SU-DHL-6 (cell line): ENCODE measurements around the gene ZBED5.
"Not testable (repeated sequence)": the region's sequence is repeated elsewhere in the genome, so short reads cannot be mapped to it uniquely, and the experiment has no call there.

Experiments used
- H2AFZ ChIP-seq: fragments of 200-600 bp; sonication (generic); 2 replicates; pipeline ENCODE4 v1.6.1; 2014; ENCODE audit warnings: low read depth, mild to moderate bottlenecking, moderate library complexity, mixed read lengths, antibody characterized with exemption, low read length; ENCODE audit not compliant: severe bottlenecking
- H3F3A ChIP-seq: fragments of 200-600 bp; shearing (Covaris generic); 2 replicates; pipeline ENCODE4 v1.6.0; 2016; ENCODE audit warnings: antibody characterized with exemption, mild to moderate bottlenecking; ENCODE audit not compliant: insufficient read depth
- H3K27ac ChIP-seq: fragments of 200-600 bp; sonication (generic); 2 replicates; pipeline ENCODE4 v1.5.1; 2016; ENCODE audit warnings: low read depth, mild to moderate bottlenecking, low read length, moderate library complexity, mixed read lengths
- H3K27me3 ChIP-seq: fragments of 200-600 bp; sonication (generic), shearing (Covaris generic); 2 replicates; pipeline ENCODE4 v1.6.0; 2014; ENCODE audit warnings: mild to moderate bottlenecking, low read length
- H3K36me3 ChIP-seq: fragments of 200-600 bp; sonication (generic); 2 replicates; pipeline ENCODE4 v1.6.1; 2014; ENCODE audit warnings: mild to moderate bottlenecking, low read length, mixed read lengths
- H3K4me2 ChIP-seq: fragments of 300-600, 200-600 bp; shearing (Covaris generic), sonication (generic); 2 replicates; pipeline ENCODE4 v1.6.0; 2014; ENCODE audit warnings: low read length, low read depth, mild to moderate bottlenecking; ENCODE audit not compliant: poor library complexity, severe bottlenecking
- H3K4me3 ChIP-seq: fragments of 200-600 bp; sonication (generic); 2 replicates; pipeline ENCODE4 v1.5.1; 2014; ENCODE audit warnings: antibody characterized with exemption, low read length, mild to moderate bottlenecking, mixed read lengths; ENCODE audit not compliant: insufficient read depth, poor library complexity, severe bottlenecking
- H3K79me2 ChIP-seq: fragments of 200-600 bp; sonication (generic); 2 replicates; pipeline ENCODE4 v1.6.1; 2014; ENCODE audit warnings: mild to moderate bottlenecking, low read length, moderate library complexity; ENCODE audit not compliant: insufficient read depth
- H3K9ac ChIP-seq: fragments of 200-600 bp; sonication (generic); 2 replicates; pipeline ENCODE4 v1.7.0; 2014; ENCODE audit warnings: mild to moderate bottlenecking, low read length
- H3K9me2 ChIP-seq: fragments of 200-600 bp; sonication (generic); replicated peaks from 2 replicates; pipeline ENCODE4 v1.6.1; 2014; ENCODE audit warnings: low read length; ENCODE audit not compliant: insufficient read depth
- H3K9me3 ChIP-seq: fragments of 200-600 bp; sonication (generic); 2 replicates; pipeline ENCODE4 v1.6.1; 2014; ENCODE audit warnings: low read length, mixed read lengths; ENCODE audit not compliant: insufficient read depth
- H4K20me1 ChIP-seq: fragments of 200-600 bp; sonication (generic); 2 replicates; pipeline ENCODE4 v1.6.1; 2014; ENCODE audit warnings: low read depth, mild to moderate bottlenecking, antibody characterized with exemption, low read length, moderate library complexity, mixed read lengths
- EZH2phosphoT487 ChIP-seq: fragments of 200-600 bp; sonication (generic), shearing (Covaris generic); conservative IDR thresholded peaks from 2 replicates; pipeline ENCODE4 v1.6.1; 2018; ENCODE audit warnings: mild to moderate bottlenecking, antibody characterized with exemption, low read length, moderate library complexity, mixed read lengths
- TF ChIP-seq, protein P1 (sequence below): fragments of 200-600 bp; sonication (generic); IDR thresholded peaks from one replicate; pipeline ENCODE4 v1.5.1; 2017; ENCODE audit warnings: antibody characterized with exemption, mild to moderate bottlenecking, low read length, moderate library complexity; ENCODE audit not compliant: insufficient read depth, poor library complexity, severe bottlenecking

Gene ZBED5

DNA sequence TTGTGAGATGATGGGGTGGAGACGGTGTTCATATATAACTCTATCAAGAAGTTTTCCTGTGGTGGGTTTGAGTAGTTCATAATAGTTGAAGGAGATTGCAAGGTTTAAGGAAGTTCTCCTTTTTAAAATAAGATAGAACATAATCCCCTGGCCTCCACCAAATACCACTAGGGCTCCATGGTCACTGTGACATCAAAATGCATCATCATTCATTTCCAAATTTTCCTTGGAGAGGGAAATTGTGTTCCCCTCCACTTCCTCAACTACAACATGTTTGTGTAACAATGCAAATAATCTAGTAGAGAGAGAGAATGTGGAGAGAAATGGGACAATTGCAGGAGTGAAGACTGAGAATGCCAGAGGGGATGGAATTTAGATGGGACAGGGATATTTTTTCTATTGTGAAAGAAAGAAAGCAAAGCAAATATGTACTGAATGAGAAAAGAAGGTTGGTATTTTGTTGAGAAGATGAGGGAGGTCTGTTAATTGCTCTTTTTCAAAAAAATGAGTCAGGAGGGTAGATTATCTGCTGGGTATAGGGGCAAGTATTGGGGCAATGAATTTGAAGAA lies 33.4 kb upstream of the ZBED5 start:
- TF ChIP-seq, protein P1, sequence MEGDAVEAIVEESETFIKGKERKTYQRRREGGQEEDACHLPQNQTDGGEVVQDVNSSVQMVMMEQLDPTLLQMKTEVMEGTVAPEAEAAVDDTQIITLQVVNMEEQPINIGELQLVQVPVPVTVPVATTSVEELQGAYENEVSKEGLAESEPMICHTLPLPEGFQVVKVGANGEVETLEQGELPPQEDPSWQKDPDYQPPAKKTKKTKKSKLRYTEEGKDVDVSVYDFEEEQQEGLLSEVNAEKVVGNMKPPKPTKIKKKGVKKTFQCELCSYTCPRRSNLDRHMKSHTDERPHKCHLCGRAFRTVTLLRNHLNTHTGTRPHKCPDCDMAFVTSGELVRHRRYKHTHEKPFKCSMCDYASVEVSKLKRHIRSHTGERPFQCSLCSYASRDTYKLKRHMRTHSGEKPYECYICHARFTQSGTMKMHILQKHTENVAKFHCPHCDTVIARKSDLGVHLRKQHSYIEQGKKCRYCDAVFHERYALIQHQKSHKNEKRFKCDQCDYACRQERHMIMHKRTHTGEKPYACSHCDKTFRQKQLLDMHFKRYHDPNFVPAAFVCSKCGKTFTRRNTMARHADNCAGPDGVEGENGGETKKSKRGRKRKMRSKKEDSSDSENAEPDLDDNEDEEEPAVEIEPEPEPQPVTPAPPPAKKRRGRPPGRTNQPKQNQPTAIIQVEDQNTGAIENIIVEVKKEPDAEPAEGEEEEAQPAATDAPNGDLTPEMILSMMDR = no peak
- TF ChIP-seq EZH2phosphoT487 = no peak
- H3K9me2 ChIP-seq = no peaks in the 10 kb centered on the region
- no peaks in the 10 kb centered on the region for H4K20me1 ChIP-seq
- H3K9ac ChIP-seq = no peak overlapping the region
- H3K9me3 ChIP-seq = no peaks in the 10 kb centered on the region
- H3F3A ChIP-seq = no peaks in the 10 kb centered on the region
- no peaks in the 10 kb centered on the region for H3K36me3 ChIP-seq
- H3K27ac ChIP-seq = no peak overlapping the region
- no peak overlapping the region for H3K4me3 ChIP-seq
- no peak overlapping the region for H2AFZ ChIP-seq
- H3K79me2 ChIP-seq = no peaks in the 10 kb centered on the region
- no peaks in the 10 kb centered on the region for H3K27me3 ChIP-seq
- H3K4me2 ChIP-seq = no peak overlapping the region

GRCh38 chr11:10890083-10890482 lies 32.2 kb upstream of the ZBED5 start:
- not testable (repeated sequence) for H3K9me3 ChIP-seq, H3K27ac ChIP-seq, H3K9me2 ChIP-seq, H3K27me3 ChIP-seq, H3K4me3 ChIP-seq, H3F3A ChIP-seq, H3K36me3 ChIP-seq, H3K4me2 ChIP-seq, H3K79me2 ChIP-seq, H3K9ac ChIP-seq, H2AFZ ChIP-seq, H4K20me1 ChIP-seq

DNA sequence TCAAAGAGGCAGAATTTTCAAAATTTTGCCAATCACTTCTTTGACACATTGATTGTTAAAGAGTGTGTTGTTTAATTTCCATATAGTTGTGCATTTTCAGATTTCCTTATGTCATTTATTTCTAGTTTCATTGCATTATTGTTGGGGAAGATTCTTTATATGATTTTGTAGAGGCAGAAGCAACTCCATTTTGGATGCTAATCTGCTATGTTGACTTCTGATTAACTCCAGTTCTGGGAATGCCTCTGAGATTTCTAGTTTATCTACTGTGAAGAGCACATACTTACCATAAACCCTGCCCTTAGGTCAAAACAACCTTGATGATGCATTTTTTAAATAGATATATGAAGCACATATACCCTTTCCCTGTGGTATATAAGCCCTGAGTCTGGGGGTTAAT lies 29.5 kb upstream of the ZBED5 start:
- Histone ChIP-seq H3K9me2 (no peaks in the 10 kb centered on the region), H3K36me3 (no peaks in the 10 kb centered on the region), H3F3A (no peaks in the 10 kb centered on the region), H3K4me3 (no peak overlapping the region), H3K9me3 (no peaks in the 10 kb centered on the region), H3K4me2 (no peak overlapping the region), H3K79me2 (no peaks in the 10 kb centered on the region), H3K27me3 (no peaks in the 10 kb centered on the region), H4K20me1 (no peaks in the 10 kb centered on the region), H3K27ac (no peak overlapping the region), H2AFZ (no peak overlapping the region), H3K9ac (no peak overlapping the region)
- TF ChIP-seq, protein P1 = no peak
- no peak for TF ChIP-seq EZH2phosphoT487

DNA sequence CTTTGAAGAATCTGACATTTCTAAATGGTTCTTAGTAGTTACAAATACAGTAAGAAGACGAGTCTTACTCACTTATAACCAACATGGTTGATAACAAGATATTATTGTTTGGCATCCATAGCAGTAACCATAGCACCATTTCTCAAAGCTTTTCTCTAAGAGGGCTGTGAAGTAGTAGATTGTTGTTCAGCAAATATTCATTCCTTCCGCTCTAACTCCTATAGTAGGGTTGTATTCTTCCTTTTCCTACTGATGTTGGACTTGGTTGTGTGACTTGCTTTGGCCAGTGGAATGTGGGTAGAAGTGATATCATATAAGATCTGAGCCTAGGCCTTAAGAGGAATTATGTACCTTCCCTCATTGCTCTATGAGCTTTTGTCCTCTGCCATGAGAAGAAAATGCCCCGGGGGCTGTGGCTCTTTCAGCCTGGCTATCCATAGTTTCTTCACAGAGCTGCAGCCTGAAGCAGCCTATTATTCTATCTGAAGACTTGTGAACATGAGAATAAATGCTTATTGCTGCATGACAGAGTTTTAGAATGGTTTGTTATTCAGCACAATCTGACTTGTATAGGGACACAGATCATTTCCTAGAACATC lies 28.9 kb upstream of the ZBED5 start:
- no peaks in the 10 kb centered on the region for H3K9me2 ChIP-seq
- H3K4me3 ChIP-seq = no peak overlapping the region
- H3K9ac ChIP-seq = no peak overlapping the region
- no peaks in the 10 kb centered on the region for H3K27me3 ChIP-seq
- H3F3A ChIP-seq = no peaks in the 10 kb centered on the region
- no peak overlapping the region for H3K4me2 ChIP-seq
- H3K9me3 ChIP-seq = no peaks in the 10 kb centered on the region
- TF ChIP-seq, protein P1 = no peak
- TF ChIP-seq EZH2phosphoT487 = no peak
- H2AFZ ChIP-seq = no peak overlapping the region
- H3K27ac ChIP-seq = no peak overlapping the region
- no peaks in the 10 kb centered on the region for H3K36me3 ChIP-seq
- H3K79me2 ChIP-seq = no peaks in the 10 kb centered on the region
- H4K20me1 ChIP-seq = no peaks in the 10 kb centered on the region
